A549 (cell line): ENCODE measurements around the gene TCN2. TPM values are rescaled to one million over a fixed set of nuclear protein-coding genes. Genes with fewer than 3 reads are reported as not detected.

ENCODE experiments used
- ATAC-seq, 2 experiments: fragments of 200-7000 bp in 1 of 2; fragments of >200 bp in 1 of 2; cut with Nextera tagmentation in 1 of 2; cut with Tn5 transposase in 1 of 2; 3 replicates each; pipeline versions ENCODE4 v1.8.0 to v1.9.1; 2018 to 2020; ENCODE audit warnings: mild to moderate bottlenecking in 1 of 2, moderate library complexity in 1 of 2
- CTCF ChIA-PET: fragments of 300-600 bp; sonication (Branson Sonifier 250); formaldehyde crosslinking; extraction: SDS; loops from one replicate; lab custom pipeline; 2021; ENCODE audit warnings: antibody characterized with exemption, inconsistent platforms; lab: Yijun Ruan, JAX
- POLR2A ChIA-PET: fragments of 350-600 bp; formaldehyde crosslinking; extraction: SDS; loops from one replicate; lab custom pipeline; 2021; ENCODE audit warnings: antibody characterized with exemption, inconsistent platforms; lab: Yijun Ruan, JAX
- DNase-seq, 2 experiments: peaks; one replicate each; pipeline versions ENCODE4 v3.0.0 to v3.0.0-alpha.2; 2011 to 2016; ENCODE audit warnings: low read depth in 1 of 2, low spot score in 1 of 2
- FAIRE-seq: peaks from 2 replicates; lab custom pipeline; 2011; peaks lifted over from hg19 to GRCh38; lab: Jason Lieb, UNC
- H3K27ac ChIP-seq, 2 experiments: fragments of >200 bp; sonication (Bioruptor Twin); formaldehyde crosslinking; 3 replicates each; pipeline ENCODE4 v1.5.1; 2016 to 2017
- H3K4me1 ChIP-seq: fragments of >200 bp; sonication (Bioruptor Twin); formaldehyde crosslinking; 3 replicates; pipeline ENCODE4 v1.6.1; 2016
- H3K4me2 ChIP-seq: fragments of >200 bp; sonication (Bioruptor Twin); formaldehyde crosslinking; 3 replicates; pipeline ENCODE4 v1.6.1; 2016
- H3K4me3 ChIP-seq: fragments of >200 bp; sonication (Bioruptor Twin); formaldehyde crosslinking; 3 replicates; pipeline ENCODE4 v1.5.1; 2016
- H3K9me3 ChIP-seq: fragments of >200 bp; sonication (Bioruptor Twin); formaldehyde crosslinking; 3 replicates; pipeline ENCODE4 v1.6.1; 2016
- BCL3 ChIP-seq: fragments of >200 bp; sonication (Bioruptor Twin); formaldehyde crosslinking; IDR thresholded peaks from 3 replicates; pipeline ENCODE4 v1.6.1; 2016
- CBX2 ChIP-seq: fragments of 200-600 bp; sonication (generic); IDR thresholded peaks from 2 replicates; pipeline ENCODE4 v1.6.1; 2016; ENCODE audit warnings: low read depth, mild to moderate bottlenecking, borderline replicate concordance
- CBX8 ChIP-seq: fragments of 200-600 bp; sonication (generic); IDR thresholded peaks from 2 replicates; pipeline ENCODE4 v1.6.1; 2016
- CEBPB ChIP-seq, 2 experiments: fragments of >200 bp in 1 of 2; sonication (Bioruptor Twin) in 1 of 2; formaldehyde crosslinking in 1 of 2; IDR thresholded peaks; 2 replicates each; pipeline ENCODE4 v1.6.1; 2012 to 2016
- CHD2 ChIP-seq: fragments of 150-350 bp; IDR thresholded peaks from 2 replicates; pipeline ENCODE4 v1.6.1; 2014; ENCODE audit warnings: low read length; ENCODE audit not compliant: partially characterized antibody
- FOSL2 ChIP-seq, 2 experiments: fragments of 450-650 bp in 1 of 2; fragments of >200 bp in 1 of 2; sonication (Bioruptor Twin) in 1 of 2; formaldehyde crosslinking; IDR thresholded peaks; 2 replicates each; pipeline versions ENCODE4 v1.5.0 to v1.6.1; 2016 to 2020; ENCODE audit warnings: mild to moderate bottlenecking in 1 of 2, moderate library complexity in 1 of 2
- HDAC2 ChIP-seq: fragments of 200-600 bp; sonication (generic); IDR thresholded peaks from 2 replicates; pipeline ENCODE4 v1.6.1; 2016
- HEYL ChIP-seq: fragments of 250-450 bp; sonication (Bioruptor Pico); IDR thresholded peaks from 2 replicates; pipeline ENCODE4 v1.8.0; 2021; ENCODE audit warnings: mild to moderate bottlenecking, moderate library complexity
- HOXA7 ChIP-seq: fragments of 250-450 bp; sonication (Bioruptor Pico); IDR thresholded peaks from 2 replicates; pipeline ENCODE4 v1.5.0; 2020; ENCODE audit warnings: mild to moderate bottlenecking, moderate library complexity
- HOXB13 ChIP-seq: fragments of 250-450 bp; sonication (Bioruptor Pico); IDR thresholded peaks from 2 replicates; pipeline ENCODE4 v1.5.0; 2020; ENCODE audit warnings: low read depth, mild to moderate bottlenecking, moderate library complexity
- HOXB5 ChIP-seq: fragments of 250-450 bp; sonication (Bioruptor Pico); IDR thresholded peaks from 2 replicates; pipeline ENCODE4 v1.5.0; 2020; ENCODE audit warnings: mild to moderate bottlenecking, moderate library complexity
- JUN ChIP-seq, 2 experiments: fragments of >200 bp; sonication (Bioruptor Twin); formaldehyde crosslinking; IDR thresholded peaks; 2 replicates in 1 of 2; 3 replicates in 1 of 2; pipeline ENCODE4 v1.6.1; 2016 to 2017
- KDM1A ChIP-seq: fragments of 200-600 bp; sonication (generic); IDR thresholded peaks from 2 replicates; pipeline ENCODE4 v1.6.1; 2016; ENCODE audit warnings: low read depth, mild to moderate bottlenecking
- MAFK ChIP-seq: fragments of 450-650 bp; IDR thresholded peaks from 2 replicates; pipeline ENCODE4 v1.6.1; 2014; ENCODE audit not compliant: partially characterized antibody
- NFE2L2 ChIP-seq: fragments of 150-350 bp; conservative IDR thresholded peaks from 2 replicates; pipeline ENCODE4 v1.6.1; 2014; ENCODE audit warnings: low read length
- NPAS2 ChIP-seq: fragments of 250-450 bp; sonication (Bioruptor Pico); IDR thresholded peaks from 2 replicates; pipeline ENCODE4 v1.8.0; 2022; ENCODE audit warnings: mild to moderate bottlenecking, moderate library complexity, borderline replicate concordance
- PHF8 ChIP-seq: fragments of 200-600 bp; sonication (generic); IDR thresholded peaks from 2 replicates; pipeline ENCODE4 v1.6.1; 2016; ENCODE audit warnings: low read depth, mild to moderate bottlenecking, antibody characterized with exemption, moderate library complexity, borderline replicate concordance
- POLR2AphosphoS2 ChIP-seq: conservative IDR thresholded peaks from 2 replicates; pipeline ENCODE4 v1.6.1; 2012; ENCODE audit warnings: low read length, improper control_type of control experiment, inconsistent platforms
- RARB ChIP-seq: fragments of 250-450 bp; sonication (Bioruptor Pico); IDR thresholded peaks from 2 replicates; pipeline ENCODE4 v1.8.0; 2021; ENCODE audit warnings: mild to moderate bottlenecking, moderate library complexity
- RFX5 ChIP-seq: fragments of 450-650 bp; IDR thresholded peaks from 2 replicates; pipeline ENCODE4 v1.7.1; 2014; ENCODE audit warnings: antibody characterized with exemption, mild to moderate bottlenecking, moderate library complexity
- ZC3H11A ChIP-seq: fragments of 450-650 bp; IDR thresholded peaks from 2 replicates; pipeline ENCODE4 v1.6.1; 2014; ENCODE audit warnings: antibody characterized with exemption, mild to moderate bottlenecking
- ZNF302 ChIP-seq: fragments of 250-450 bp; sonication (Bioruptor Pico); IDR thresholded peaks from 2 replicates; pipeline ENCODE4 v1.9.0; 2021; ENCODE audit warnings: inconsistent platforms, mild to moderate bottlenecking, moderate library complexity
- WGBS: methylation state at CpG from one replicate; pipeline ENCODE4 v1.1.6; 2017; ENCODE audit errors: missing lambda C conversion rate; 5-methylcytosine and 5-hydroxymethylcytosine counted together
- polyA plus RNA-seq, 4 experiments: library from polyadenylated mRNA; depleted of rRNA in 3 of 4; stranded (reverse); fragments of >200 nt; fragmentation: RNase III in 1 of 4; extraction: RNeasy Plus Mini Kit Qiagen cat#74134 plus additional on column Dnase treatment in 1 of 4; gene quantifications; 2 replicates in 3 of 4; 3 replicates in 1 of 4; pipeline ENCODE4 v1.2.3, GENCODE V29; 2011 to 2017
- TF ChIP-seq, protein P1 (sequence below): IDR thresholded peaks from 2 replicates; pipeline ENCODE4 v1.6.1; 2012
- TF ChIP-seq, protein P2 (sequence below): fragments of 250-450 bp; sonication (Bioruptor Pico); IDR thresholded peaks from 2 replicates; pipeline ENCODE4 v1.5.0; 2021; ENCODE audit warnings: mild to moderate bottlenecking, moderate library complexity, borderline replicate concordance

TCN2 gene
- polyA plus RNA-seq, 2 of the 4 experiments (the other 2 are of a cell fraction), result 3.9 to 4.3 TPM

- ChIA-PET CTCF (no interaction called here), POLR2A (no interaction called here)
- FAIRE-seq, result no peak
- 85% methylated on average over 3 of the region's 4 CpGs for WGBS
- peaks cover 12% of the 10 kb centered on the region; the same call in 1 of the 3 replicates for H3K4me1 ChIP-seq
- no peak overlapping the region for H3K27ac ChIP-seq
- H3K4me3 ChIP-seq, result no peak overlapping the region
- no peak overlapping the region for H3K4me2 ChIP-seq
- no peak for ATAC-seq
- DNase-seq, result no peak
- TF ChIP-seq CEBPB (IDR thresholded peaks at IDR 0.05), result no peak
- TF ChIP-seq KDM1A, result no peak
- no peak for TF ChIP-seq HDAC2
- TF ChIP-seq POLR2AphosphoS2, result no peak
- TF ChIP-seq CBX8, result no peak
- no peak for TF ChIP-seq FOSL2 (IDR thresholded peaks at IDR 0.05)
- TF ChIP-seq FOSL2 (CRISPR knock-in tag; IDR thresholded peaks at IDR 0.05), result no peak
- TF ChIP-seq, protein P1, sequence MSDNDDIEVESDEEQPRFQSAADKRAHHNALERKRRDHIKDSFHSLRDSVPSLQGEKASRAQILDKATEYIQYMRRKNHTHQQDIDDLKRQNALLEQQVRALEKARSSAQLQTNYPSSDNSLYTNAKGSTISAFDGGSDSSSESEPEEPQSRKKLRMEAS, result no peak
- TF ChIP-seq PHF8, result no peak
- no peak for TF ChIP-seq NPAS2 (CRISPR knock-in tag)
- H3K9me3 ChIP-seq, result no peaks in the 10 kb centered on the region
Observed at GRCh38 chr22:30640361-30640760, 33.4 kb downstream of the TCN2 start.

DNA sequence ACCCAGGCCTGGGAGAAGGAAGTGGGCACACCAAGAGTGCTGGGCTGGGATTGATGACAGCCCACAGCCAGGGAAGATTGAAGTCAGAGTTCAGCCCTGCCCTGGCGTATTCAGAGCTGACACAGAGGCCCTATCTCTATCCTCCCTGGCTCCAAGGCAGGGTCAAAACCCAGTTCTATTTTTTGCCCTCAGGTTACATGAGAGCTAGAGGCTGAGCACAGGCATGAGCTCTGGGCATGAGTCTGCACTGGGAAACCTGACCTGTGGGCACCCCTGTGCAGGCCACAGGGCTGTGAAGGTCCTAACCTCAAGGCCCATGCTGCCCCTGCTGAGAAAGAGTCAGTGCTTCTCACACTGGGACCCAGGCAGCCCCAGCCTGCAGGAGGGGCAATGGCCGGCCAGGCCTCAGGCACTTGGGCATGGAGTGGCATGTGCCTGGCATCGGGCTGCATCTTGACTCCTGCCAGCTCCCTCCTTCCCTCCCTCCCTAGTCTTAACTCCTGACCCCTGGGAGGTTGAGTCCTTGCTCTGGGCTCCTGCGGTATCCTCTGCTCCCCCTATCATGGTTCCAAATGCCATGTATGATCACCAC, 34.0 kb downstream of the TCN2 start:
- no peak overlapping the region for H3K4me2 ChIP-seq
- no peak for DNase-seq
- ChIA-PET CTCF (interaction anchor here (0.7 kb wide), 1 partner anchor 21 kb away, joined by 3 read pairs; no protein-coding TSS in a partner anchor), POLR2A (no interaction called here)
- FAIRE-seq, result no peak
- ATAC-seq, result no peak
- 93% methylated on average over 4 of the region's 4 CpGs for WGBS
- H3K4me3 ChIP-seq, result no peak overlapping the region
- peaks cover 12% of the 10 kb centered on the region; the same call in 1 of the 3 replicates for H3K4me1 ChIP-seq
- H3K27ac ChIP-seq, result no peak overlapping the region
- TF ChIP-seq CBX2 (no peak), ZNF302 (CRISPR knock-in tag) (no peak), HOXB5 (CRISPR knock-in tag) (no peak), RFX5 (no peak), ZC3H11A (no peak), RARB (CRISPR knock-in tag) (no peak), HOXB13 (CRISPR knock-in tag) (no peak), CEBPB (IDR thresholded peaks at IDR 0.05) (no peak), HOXA7 (no peak), CHD2 (no peak), HEYL (CRISPR knock-in tag) (no peak), NFE2L2 (no peak), MAFK (no peak), JUN (IDR thresholded peaks at IDR 0.05) (no peak), BCL3 (no peak)
- TF ChIP-seq, protein P2, sequence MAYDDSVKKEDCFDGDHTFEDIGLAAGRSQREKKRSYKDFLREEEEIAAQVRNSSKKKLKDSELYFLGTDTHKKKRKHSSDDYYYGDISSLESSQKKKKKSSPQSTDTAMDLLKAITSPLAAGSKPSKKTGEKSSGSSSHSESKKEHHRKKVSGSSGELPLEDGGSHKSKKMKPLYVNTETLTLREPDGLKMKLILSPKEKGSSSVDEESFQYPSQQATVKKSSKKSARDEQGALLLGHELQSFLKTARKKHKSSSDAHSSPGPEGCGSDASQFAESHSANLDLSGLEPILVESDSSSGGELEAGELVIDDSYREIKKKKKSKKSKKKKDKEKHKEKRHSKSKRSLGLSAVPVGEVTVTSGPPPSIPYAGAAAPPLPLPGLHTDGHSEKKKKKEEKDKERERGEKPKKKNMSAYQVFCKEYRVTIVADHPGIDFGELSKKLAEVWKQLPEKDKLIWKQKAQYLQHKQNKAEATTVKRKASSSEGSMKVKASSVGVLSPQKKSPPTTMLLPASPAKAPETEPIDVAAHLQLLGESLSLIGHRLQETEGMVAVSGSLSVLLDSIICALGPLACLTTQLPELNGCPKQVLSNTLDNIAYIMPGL (CRISPR knock-in tag), result no peak
- H3K9me3 ChIP-seq, result no peaks in the 10 kb centered on the region
